Measurements from ENCODE around the gene ARG1.
"Not testable (repeated sequence)": the region's sequence is repeated elsewhere in the genome, so short reads cannot be mapped to it uniquely, and the experiment has no call there.

The ARG1 gene

GRCh38 chr6:131572686-131573415, at the start of gene ARG1:
TSS of gene ARG1 (plus strand) at chr6:131573226. CDS start at chr6:131573283, 57 bp downstream.
- no peak for FAIRE-seq

- no peak for FAIRE-seq
Observed at GRCh38 chr6:131523988-131524673, 48.9 kb upstream of the ARG1 start.

GRCh38 chr6:131524695-131525336, 48.2 kb upstream of the ARG1 start:
- FAIRE-seq: no peak

GRCh38 chr6:131530936-131531335, 42.1 kb upstream of the ARG1 start:
- not testable (repeated sequence) for FAIRE-seq

GRCh38 chr6:131531681-131532080, 41.3 kb upstream of the ARG1 start:
- not testable (repeated sequence) for FAIRE-seq

GRCh38 chr6:131532580-131533039, 40.4 kb upstream of the ARG1 start:
- FAIRE-seq: no peak

GRCh38 chr6:131538615-131539014, 34.4 kb upstream of the ARG1 start:
- not testable (repeated sequence) for FAIRE-seq

- no peak for FAIRE-seq
Observed at GRCh38 chr6:131545317-131545716, 27.7 kb upstream of the ARG1 start.

GRCh38 chr6:131547488-131547887, 25.5 kb upstream of the ARG1 start:
- no peak for FAIRE-seq

GRCh38 chr6:131548441-131548840, 24.6 kb upstream of the ARG1 start:
- no peak for FAIRE-seq

- FAIRE-seq: no peak
Observed at GRCh38 chr6:131549811-131550210, 23.2 kb upstream of the ARG1 start.

GRCh38 chr6:131551902-131552301, 21.1 kb upstream of the ARG1 start:
- no peak for FAIRE-seq

- FAIRE-seq: no peak
Observed at GRCh38 chr6:131552572-131552971, 20.5 kb upstream of the ARG1 start.

GRCh38 chr6:131555992-131556391, 17.0 kb upstream of the ARG1 start:
- FAIRE-seq: no peak

GRCh38 chr6:131558922-131559321, 14.1 kb upstream of the ARG1 start:
- FAIRE-seq: no peak

GRCh38 chr6:131561925-131562707, 10.9 kb upstream of the ARG1 start:
- FAIRE-seq: no peak

GRCh38 chr6:131565056-131565455, 8.0 kb upstream of the ARG1 start:
- no peak for FAIRE-seq

- FAIRE-seq: no peak
Observed at GRCh38 chr6:131568726-131569125, 4.3 kb upstream of the ARG1 start.

GRCh38 chr6:131574133-131574532, 1.1 kb downstream of the ARG1 start:
- no peak for FAIRE-seq

- no peak for FAIRE-seq
Observed at GRCh38 chr6:131574686-131575085, 1.7 kb downstream of the ARG1 start.

- FAIRE-seq: no peak
Observed at GRCh38 chr6:131575834-131576478, 2.9 kb downstream of the ARG1 start.

GRCh38 chr6:131581523-131581922, 8.5 kb downstream of the ARG1 start:
- no peak for FAIRE-seq
